ENCODE measurements around the gene TCTN2.

TCTN2 gene

DNA sequence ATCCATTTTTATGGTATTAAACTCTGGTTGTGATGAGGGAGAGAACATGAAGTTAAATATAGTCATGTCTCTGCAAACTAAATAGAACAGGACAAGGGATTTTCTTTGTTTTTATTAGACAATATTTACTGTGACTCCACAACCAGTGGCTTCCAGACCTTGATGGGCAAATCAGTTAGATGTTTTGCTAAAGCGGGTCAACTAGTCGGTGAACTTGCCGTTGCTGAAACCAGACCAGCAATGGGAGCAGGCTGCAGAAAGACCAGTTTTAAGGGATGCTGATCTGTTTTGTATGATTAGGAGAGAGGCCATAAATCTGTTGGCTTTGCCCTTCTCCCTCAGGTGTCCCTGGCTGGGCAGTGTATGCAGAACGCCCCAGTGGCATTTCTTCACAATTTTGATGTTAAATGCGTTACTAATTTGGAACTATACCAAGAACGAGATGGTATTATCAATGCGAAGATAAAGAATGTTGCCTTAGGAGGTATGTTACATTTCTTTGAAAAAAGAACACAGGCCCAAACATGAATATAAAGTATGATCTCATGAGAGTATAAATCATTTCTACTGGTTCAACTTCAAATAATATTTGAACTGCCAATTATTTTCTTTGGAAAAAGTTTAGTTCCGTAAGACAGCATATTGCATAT lies 19.4 kb downstream of the TCTN2 start:
- Histone ChIP-seq H2BK15ac (replicated peaks; ENCODE audit: low read depth) (no peak overlapping the region), H3K36me3 (ENCODE audit: control insufficient read depth, insufficient read depth, low read length) (no peaks in the 10 kb centered on the region), H3K79me2 (ENCODE audit: control insufficient read depth, insufficient read depth, low read length) (no peaks in the 10 kb centered on the region), H3K27me3 (ENCODE audit: insufficient read depth, low read length, poor library complexity) (no peaks in the 10 kb centered on the region), H2BK5ac (ENCODE audit: low read length) (no peak overlapping the region), H4K8ac (ENCODE audit: low read depth, low read length) (no peak overlapping the region), H3K23ac (ENCODE audit: low read length) (no peak overlapping the region), H3K4me3 (ENCODE audit: low read length) (no peak overlapping the region), H3K4me2 (ENCODE audit: low read length) (no peak overlapping the region), H3K9ac (ENCODE audit: low read length) (no peak overlapping the region), H2BK120ac (ENCODE audit: low read depth, low read length) (no peak overlapping the region), H3K79me1 (ENCODE audit: low read length) (no peaks in the 10 kb centered on the region), H3K27ac (ENCODE audit: low read depth, low read length) (no peak overlapping the region), H2AK5ac (ENCODE audit: low read length) (no peak overlapping the region), H3K4ac (ENCODE audit: low read depth, low read length) (no peak overlapping the region), H3K56ac (ENCODE audit: low read length) (no peak overlapping the region), H3K18ac (ENCODE audit: low read length) (no peak overlapping the region), H4K5ac (ENCODE audit: low read length) (no peak overlapping the region), H3K4me1 (ENCODE audit: control insufficient read depth, low read depth, low read length) (no peaks in the 10 kb centered on the region)
- DNase-seq = no peak
- no CpG with 5 or more reads among the region's 8 CpGs for WGBS (ENCODE audit: extremely low coverage, insufficient coverage, low lambda C conversion rate)

DNA sequence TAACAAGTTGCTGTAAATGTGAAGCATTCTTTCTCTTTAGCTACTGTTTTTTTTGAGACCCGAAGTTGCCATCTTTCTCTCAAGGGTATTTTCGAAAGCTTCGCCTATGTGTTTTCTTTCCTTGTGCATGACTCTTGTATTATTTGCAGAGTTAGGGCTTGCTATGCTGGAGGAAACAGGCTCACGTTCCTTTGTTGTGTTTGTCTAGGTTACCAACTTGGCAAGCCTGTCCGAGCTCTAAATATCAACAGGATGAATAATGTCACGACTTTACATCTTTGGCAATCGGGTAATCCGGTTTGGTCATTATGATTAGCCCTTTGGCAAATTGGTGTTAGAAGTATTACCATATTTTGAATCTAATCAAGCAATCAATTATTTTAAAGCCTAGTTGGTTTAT lies 25.3 kb downstream of the TCTN2 start:
- no peak overlapping the region for H3K23ac ChIP-seq (ENCODE audit: low read length)
- H3K9ac ChIP-seq (ENCODE audit: low read length) = no peak overlapping the region
- no peak overlapping the region for H3K4me2 ChIP-seq (ENCODE audit: low read length)
- no peak overlapping the region for H2BK120ac ChIP-seq (ENCODE audit: low read depth, low read length)
- no peak overlapping the region for H3K18ac ChIP-seq (ENCODE audit: low read length)
- H3K56ac ChIP-seq (ENCODE audit: low read length) = no peak overlapping the region
- no peak overlapping the region for H2BK5ac ChIP-seq (ENCODE audit: low read length)
- no peak overlapping the region for H3K27ac ChIP-seq (ENCODE audit: low read depth, low read length)
- no peak overlapping the region for H4K8ac ChIP-seq (ENCODE audit: low read depth, low read length)
- no peak overlapping the region for H3K4me3 ChIP-seq (ENCODE audit: low read length)
- no peak overlapping the region for H4K5ac ChIP-seq (ENCODE audit: low read length)
- no peak overlapping the region for H2BK15ac ChIP-seq (replicated peaks; ENCODE audit: low read depth)
- no peak for DNase-seq
- no peak overlapping the region for H2AK5ac ChIP-seq (ENCODE audit: low read length)
- H3K4me1 ChIP-seq (ENCODE audit: control insufficient read depth, low read depth, low read length) = no peaks in the 10 kb centered on the region
- H3K79me2 ChIP-seq (ENCODE audit: control insufficient read depth, insufficient read depth, low read length) = no peaks in the 10 kb centered on the region
- no CpG with 5 or more reads among the region's 8 CpGs for WGBS (ENCODE audit: extremely low coverage, insufficient coverage, low lambda C conversion rate)
- H3K36me3 ChIP-seq (ENCODE audit: control insufficient read depth, insufficient read depth, low read length) = peaks cover 2% of the 10 kb centered on the region
- no peaks in the 10 kb centered on the region for H3K27me3 ChIP-seq (ENCODE audit: insufficient read depth, low read length, poor library complexity)
- H3K79me1 ChIP-seq (ENCODE audit: low read length) = no peaks in the 10 kb centered on the region
- H3K4ac ChIP-seq (ENCODE audit: low read depth, low read length) = no peak overlapping the region

DNA sequence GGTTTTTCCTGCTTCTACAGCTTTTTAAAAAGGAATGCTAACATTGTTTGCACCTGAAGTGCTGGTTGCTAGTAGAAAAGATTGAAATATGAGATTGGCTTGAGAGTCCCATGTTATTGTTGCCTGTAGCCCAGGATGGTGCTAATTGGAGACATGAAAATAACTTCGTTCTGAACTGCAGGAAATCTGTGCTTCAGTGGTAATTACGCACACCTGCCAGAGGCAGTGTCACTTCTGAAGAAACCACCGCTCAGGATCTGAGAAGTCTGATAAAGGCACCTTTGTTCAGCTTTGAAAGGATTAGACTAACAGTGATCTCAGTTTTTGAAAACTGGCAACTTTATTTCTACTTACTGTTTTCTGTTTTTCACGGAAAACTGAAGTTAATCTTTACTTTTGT lies 25.7 kb downstream of the TCTN2 start:
- Histone ChIP-seq H3K27me3 (ENCODE audit: insufficient read depth, low read length, poor library complexity) (no peaks in the 10 kb centered on the region), H2BK15ac (replicated peaks; ENCODE audit: low read depth) (no peak overlapping the region), H3K79me2 (ENCODE audit: control insufficient read depth, insufficient read depth, low read length) (no peaks in the 10 kb centered on the region), H4K8ac (ENCODE audit: low read depth, low read length) (no peak overlapping the region), H3K4me1 (ENCODE audit: control insufficient read depth, low read depth, low read length) (no peaks in the 10 kb centered on the region), H4K5ac (ENCODE audit: low read length) (no peak overlapping the region), H2BK120ac (ENCODE audit: low read depth, low read length) (no peak overlapping the region), H3K79me1 (ENCODE audit: low read length) (no peaks in the 10 kb centered on the region), H3K27ac (ENCODE audit: low read depth, low read length) (no peak overlapping the region), H3K9ac (ENCODE audit: low read length) (no peak overlapping the region), H3K4me3 (ENCODE audit: low read length) (no peak overlapping the region), H3K23ac (ENCODE audit: low read length) (no peak overlapping the region), H2BK5ac (ENCODE audit: low read length) (no peak overlapping the region), H3K56ac (ENCODE audit: low read length) (no peak overlapping the region), H2AK5ac (ENCODE audit: low read length) (no peak overlapping the region), H3K36me3 (ENCODE audit: control insufficient read depth, insufficient read depth, low read length) (peaks cover 2% of the 10 kb centered on the region), H3K4me2 (ENCODE audit: low read length) (no peak overlapping the region), H3K18ac (ENCODE audit: low read length) (no peak overlapping the region), H3K4ac (ENCODE audit: low read depth, low read length) (no peak overlapping the region)
- no CpG with 5 or more reads among the region's 4 CpGs for WGBS (ENCODE audit: extremely low coverage, insufficient coverage, low lambda C conversion rate)
- no peak for DNase-seq

DNA sequence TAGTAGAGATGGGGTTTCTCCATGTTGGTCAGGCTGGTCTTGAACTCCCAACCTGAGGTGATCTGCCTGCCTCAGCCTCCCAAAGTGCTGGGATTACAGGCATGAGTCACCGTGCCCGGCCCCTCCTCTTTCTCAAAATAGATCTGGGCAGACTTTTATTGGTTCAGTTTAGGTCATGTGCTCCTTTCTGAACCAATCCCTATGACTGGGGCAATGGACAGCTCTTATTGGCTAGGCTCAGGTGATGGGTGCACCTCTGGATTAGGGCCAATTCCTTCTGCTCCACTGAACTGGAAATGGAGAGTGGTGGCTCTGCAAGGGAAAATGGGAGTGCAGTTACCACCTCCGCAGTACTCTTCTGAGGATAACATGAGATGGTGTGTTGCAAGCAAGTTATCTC lies 35.0 kb downstream of the TCTN2 start:
- no peak overlapping the region for H2AK5ac ChIP-seq (ENCODE audit: low read length)
- DNase-seq = peak; percentile 34
- no peak overlapping the region for H3K4ac ChIP-seq (ENCODE audit: low read depth, low read length)
- H3K79me2 ChIP-seq (ENCODE audit: control insufficient read depth, insufficient read depth, low read length) = no peaks in the 10 kb centered on the region
- no peak overlapping the region for H2BK5ac ChIP-seq (ENCODE audit: low read length)
- no peaks in the 10 kb centered on the region for H3K79me1 ChIP-seq (ENCODE audit: low read length)
- H4K8ac ChIP-seq (ENCODE audit: low read depth, low read length) = no peak overlapping the region
- no CpG with 5 or more reads among the region's 3 CpGs for WGBS (ENCODE audit: extremely low coverage, insufficient coverage, low lambda C conversion rate)
- no peak overlapping the region for H2BK120ac ChIP-seq (ENCODE audit: low read depth, low read length)
- no peak overlapping the region for H3K56ac ChIP-seq (ENCODE audit: low read length)
- H4K5ac ChIP-seq (ENCODE audit: low read length) = no peak overlapping the region
- H3K4me2 ChIP-seq (ENCODE audit: low read length) = no peak overlapping the region
- no peak overlapping the region for H3K9ac ChIP-seq (ENCODE audit: low read length)
- H3K4me1 ChIP-seq (ENCODE audit: control insufficient read depth, low read depth, low read length) = no peaks in the 10 kb centered on the region
- H3K36me3 ChIP-seq (ENCODE audit: control insufficient read depth, insufficient read depth, low read length) = no peaks in the 10 kb centered on the region
- H3K23ac ChIP-seq (ENCODE audit: low read length) = no peak overlapping the region
- no peak overlapping the region for H3K18ac ChIP-seq (ENCODE audit: low read length)
- H3K27me3 ChIP-seq (ENCODE audit: insufficient read depth, low read length, poor library complexity) = no peaks in the 10 kb centered on the region
- H3K4me3 ChIP-seq (ENCODE audit: low read length) = no peak overlapping the region
- no peak overlapping the region for H3K27ac ChIP-seq (ENCODE audit: low read depth, low read length)
- no peak overlapping the region for H2BK15ac ChIP-seq (replicated peaks; ENCODE audit: low read depth)

DNA sequence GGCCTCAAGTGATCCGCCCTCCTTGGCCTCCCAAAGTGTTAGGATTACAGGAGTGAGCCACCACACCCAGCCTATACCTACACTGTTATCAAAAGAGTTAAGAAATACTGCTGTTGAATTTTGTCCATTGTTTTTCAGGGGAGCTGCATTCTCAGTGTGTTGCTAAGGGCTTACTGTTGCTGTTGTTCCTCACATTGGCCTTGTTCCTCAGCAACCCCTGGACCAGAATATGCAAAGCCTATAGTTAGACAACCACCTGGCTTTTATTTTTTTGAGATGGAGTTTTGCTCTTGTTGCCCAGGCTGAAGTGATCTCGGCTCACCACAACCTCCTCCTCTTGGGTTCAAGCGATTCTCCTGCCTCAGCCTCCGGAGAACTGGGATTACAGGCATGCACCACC lies 36.6 kb downstream of the TCTN2 start:
- WGBS (ENCODE audit: extremely low coverage, insufficient coverage, low lambda C conversion rate) = no CpG with 5 or more reads among the region's 4 CpGs
- no peak overlapping the region for H3K4me3 ChIP-seq (ENCODE audit: low read length)
- H3K23ac ChIP-seq (ENCODE audit: low read length) = no peak overlapping the region
- H3K79me1 ChIP-seq (ENCODE audit: low read length) = no peaks in the 10 kb centered on the region
- no peaks in the 10 kb centered on the region for H3K27me3 ChIP-seq (ENCODE audit: insufficient read depth, low read length, poor library complexity)
- H3K9ac ChIP-seq (ENCODE audit: low read length) = no peak overlapping the region
- no peak for DNase-seq
- H3K4ac ChIP-seq (ENCODE audit: low read depth, low read length) = no peak overlapping the region
- no peak overlapping the region for H2AK5ac ChIP-seq (ENCODE audit: low read length)
- peaks cover 1% of the 10 kb centered on the region for H3K79me2 ChIP-seq (ENCODE audit: control insufficient read depth, insufficient read depth, low read length)
- no peak overlapping the region for H3K27ac ChIP-seq (ENCODE audit: low read depth, low read length)
- no peak overlapping the region for H3K18ac ChIP-seq (ENCODE audit: low read length)
- no peak overlapping the region for H4K5ac ChIP-seq (ENCODE audit: low read length)
- no peak overlapping the region for H2BK5ac ChIP-seq (ENCODE audit: low read length)
- no peak overlapping the region for H2BK15ac ChIP-seq (replicated peaks; ENCODE audit: low read depth)
- no peak overlapping the region for H4K8ac ChIP-seq (ENCODE audit: low read depth, low read length)
- H3K36me3 ChIP-seq (ENCODE audit: control insufficient read depth, insufficient read depth, low read length) = no peaks in the 10 kb centered on the region
- H3K4me2 ChIP-seq (ENCODE audit: low read length) = no peak overlapping the region
- H3K56ac ChIP-seq (ENCODE audit: low read length) = no peak overlapping the region
- H2BK120ac ChIP-seq (ENCODE audit: low read depth, low read length) = no peak overlapping the region
- H3K4me1 ChIP-seq (ENCODE audit: control insufficient read depth, low read depth, low read length) = no peaks in the 10 kb centered on the region

DNA sequence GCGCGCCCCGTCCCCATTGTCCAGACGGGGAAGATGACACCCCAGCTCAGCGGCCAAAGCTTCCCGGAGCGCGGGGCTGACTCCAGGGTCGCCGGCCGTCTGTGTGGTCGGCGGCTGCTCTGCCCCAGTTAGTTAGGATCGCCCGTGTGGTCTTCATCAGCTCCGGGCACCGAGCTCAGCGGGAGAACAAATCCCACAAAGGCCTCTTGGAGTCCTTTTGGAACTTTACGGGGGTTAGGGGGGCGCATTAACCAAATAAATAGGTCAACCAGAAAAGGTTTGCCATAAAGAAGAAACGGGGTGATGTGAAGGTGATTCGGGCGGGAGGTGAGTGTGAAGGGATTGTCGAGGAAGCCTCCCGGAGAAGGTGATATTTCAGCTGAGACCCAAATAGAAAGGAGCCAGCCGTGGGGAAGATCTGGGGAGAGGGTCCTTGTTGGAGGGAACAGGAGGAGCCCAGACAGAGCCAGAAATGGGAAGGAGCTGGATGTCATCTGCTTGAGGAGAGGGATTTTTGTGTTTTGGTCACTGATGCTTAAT lies 41.9 kb downstream of the TCTN2 start:
- H2BK5ac ChIP-seq (ENCODE audit: low read length) = peak overlapping the region; percentile 59
- H4K5ac ChIP-seq (ENCODE audit: low read length) = no peak overlapping the region
- peak overlapping the region; percentile 99 for H3K9ac ChIP-seq (ENCODE audit: low read length)
- peaks cover 26% of the 10 kb centered on the region for H3K79me2 ChIP-seq (ENCODE audit: control insufficient read depth, insufficient read depth, low read length)
- peak overlapping the region; percentile 77 for H3K18ac ChIP-seq (ENCODE audit: low read length)
- no peaks in the 10 kb centered on the region for H3K27me3 ChIP-seq (ENCODE audit: insufficient read depth, low read length, poor library complexity)
- H3K4me1 ChIP-seq (ENCODE audit: control insufficient read depth, low read depth, low read length) = peaks cover 6% of the 10 kb centered on the region
- H3K56ac ChIP-seq (ENCODE audit: low read length) = peak overlapping the region; percentile 99
- H3K36me3 ChIP-seq (ENCODE audit: control insufficient read depth, insufficient read depth, low read length) = no peaks in the 10 kb centered on the region
- no peak overlapping the region for H2BK15ac ChIP-seq (replicated peaks; ENCODE audit: low read depth)
- DNase-seq = peak; percentile 10
- H3K27ac ChIP-seq (ENCODE audit: low read depth, low read length) = no peak overlapping the region
- no peak overlapping the region for H4K8ac ChIP-seq (ENCODE audit: low read depth, low read length)
- H2BK120ac ChIP-seq (ENCODE audit: low read depth, low read length) = peak overlapping the region; percentile 11
- H3K23ac ChIP-seq (ENCODE audit: low read length) = peak overlapping the region; percentile 80
- peak overlapping the region; percentile 83 for H3K4me2 ChIP-seq (ENCODE audit: low read length)
- H3K4me3 ChIP-seq (ENCODE audit: low read length) = peak overlapping the region; percentile 96
- WGBS (ENCODE audit: extremely low coverage, insufficient coverage, low lambda C conversion rate) = no CpG with 5 or more reads among the region's 26 CpGs
- no peak overlapping the region for H2AK5ac ChIP-seq (ENCODE audit: low read length)
- peak overlapping the region; percentile 65 for H3K4ac ChIP-seq (ENCODE audit: low read depth, low read length)
- H3K79me1 ChIP-seq (ENCODE audit: low read length) = peaks cover 11% of the 10 kb centered on the region

All from mesendoderm (in vitro differentiated cells).